Neural crest cell (in vitro differentiated cells): Measurements from ENCODE around the gene LRCH3. TPM values are rescaled to one million over a fixed set of nuclear protein-coding genes. Genes with fewer than 3 reads are reported as not detected.

Source experiments
- DNase-seq: peaks from one replicate; pipeline ENCODE4 v3.0.0; 2021; ENCODE audit warnings: low read depth, mixed read lengths, low spot score
- H3K27ac Mint-ChIP-seq: one replicate; pipeline ENCODE4 v1.8.0; 2021; ENCODE audit warnings: mild to moderate bottlenecking, mixed read lengths; ENCODE audit not compliant: unreplicated experiment
- H3K27me3 Mint-ChIP-seq: 2 replicates; pipeline ENCODE4 v1.8.0; 2021; ENCODE audit warnings: low read depth, mild to moderate bottlenecking, mixed read lengths
- H3K36me3 Mint-ChIP-seq: 2 replicates; pipeline ENCODE4 v1.8.0; 2021; ENCODE audit warnings: low read depth, mild to moderate bottlenecking, mixed read lengths
- H3K4me1 Mint-ChIP-seq: 2 replicates; pipeline ENCODE4 v1.8.0; 2021; ENCODE audit warnings: mixed read lengths
- H3K4me3 Mint-ChIP-seq: one replicate; pipeline ENCODE4 v1.8.0; 2021; ENCODE audit warnings: mild to moderate bottlenecking, mixed read lengths
- H3K9me3 Mint-ChIP-seq: 2 replicates; pipeline ENCODE4 v1.8.0; 2021; ENCODE audit warnings: mixed read lengths
- CTCF ChIP-seq: fragments of 200-600 bp; sonication (generic); conservative IDR thresholded peaks from 2 replicates; pipeline ENCODE4 v1.5.0; 2021; ENCODE audit warnings: antibody characterized with exemption, mild to moderate bottlenecking
- total RNA-seq: library from RNA; stranded (reverse); gene quantifications from 2 replicates; pipeline ENCODE4 v1.2.1, GENCODE V29; 2021

The LRCH3 gene
- total RNA-seq, 1 donor from 2014 or later, result 69.0 TPM

DNA sequence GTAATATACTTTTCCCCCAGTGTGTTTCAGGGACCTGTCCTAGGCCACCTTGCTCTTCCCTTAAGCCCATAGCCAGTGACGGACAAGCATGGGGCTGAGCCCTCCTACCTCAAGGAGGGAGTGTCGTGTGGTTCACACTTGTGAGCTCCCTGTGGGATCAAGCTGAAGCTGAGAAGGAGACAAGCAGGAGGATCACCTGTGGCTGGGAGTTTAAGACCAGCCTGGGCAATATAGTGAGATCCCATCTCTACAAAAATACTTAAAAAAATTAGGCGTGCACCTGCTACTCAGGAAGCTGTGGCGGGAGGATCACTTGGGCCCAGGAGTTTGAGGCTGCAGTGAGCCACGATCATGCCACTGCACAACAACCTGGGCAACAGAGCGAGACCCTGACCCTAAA is 82.3 kb downstream of the LRCH3 start:
- Mint-ChIP-seq H3K4me1 (no peaks in the 10 kb centered on the region), H3K9me3 (peaks cover 3% of the 10 kb centered on the region), H3K27me3 (no peaks in the 10 kb centered on the region), H3K36me3 (peaks cover 31% of the 10 kb centered on the region), H3K4me3 (no peak overlapping the region), H3K27ac (no peak overlapping the region)
- no peak for TF ChIP-seq CTCF
- DNase-seq, result no peak

GRCh38 chr3:197874064-197874463 is 83.0 kb downstream of the LRCH3 start:
- no peak for DNase-seq
- Mint-ChIP-seq H3K36me3 (peaks cover 37% of the 10 kb centered on the region), H3K9me3 (peaks cover 3% of the 10 kb centered on the region), H3K27ac (no peak overlapping the region), H3K27me3 (no peaks in the 10 kb centered on the region), H3K4me1 (no peaks in the 10 kb centered on the region), H3K4me3 (no peak overlapping the region)
- TF ChIP-seq CTCF, result no peak

DNA sequence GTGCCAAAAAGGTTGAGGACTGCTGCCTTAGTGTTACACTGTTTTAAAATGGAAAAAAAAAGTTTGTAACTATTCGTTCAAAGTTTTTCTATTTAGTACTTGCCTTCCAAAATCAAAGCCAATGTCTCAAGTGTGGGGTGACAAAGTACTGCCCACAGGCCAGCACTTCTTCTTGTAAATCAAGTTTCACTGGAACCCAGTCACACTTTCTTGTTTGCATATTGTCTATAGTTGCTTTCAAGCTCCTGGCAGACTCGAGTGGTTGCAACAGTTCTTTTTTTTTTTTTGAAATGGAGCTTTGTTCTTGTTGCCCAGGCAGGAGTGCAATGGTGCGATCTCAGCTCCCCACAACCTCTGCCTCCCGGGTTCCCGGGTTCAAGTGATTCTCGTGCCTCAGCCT is 83.6 kb downstream of the LRCH3 start:
- H3K9me3 Mint-ChIP-seq, result peaks cover 3% of the 10 kb centered on the region
- H3K27me3 Mint-ChIP-seq, result no peaks in the 10 kb centered on the region
- DNase-seq, result no peak
- no peaks in the 10 kb centered on the region for H3K4me1 Mint-ChIP-seq
- no peak for TF ChIP-seq CTCF
- H3K4me3 Mint-ChIP-seq, result no peak overlapping the region
- H3K27ac Mint-ChIP-seq, result no peak overlapping the region
- H3K36me3 Mint-ChIP-seq, result peaks cover 37% of the 10 kb centered on the region

- no peak for TF ChIP-seq CTCF
- Mint-ChIP-seq H3K27me3 (no peaks in the 10 kb centered on the region), H3K36me3 (peaks cover 27% of the 10 kb centered on the region), H3K4me3 (no peak overlapping the region), H3K9me3 (peaks cover 3% of the 10 kb centered on the region), H3K27ac (no peak overlapping the region), H3K4me1 (peaks cover 23% of the 10 kb centered on the region)
- no peak for DNase-seq
Measured at GRCh38 chr3:197877902-197878301, 86.8 kb downstream of the LRCH3 start.

DNA sequence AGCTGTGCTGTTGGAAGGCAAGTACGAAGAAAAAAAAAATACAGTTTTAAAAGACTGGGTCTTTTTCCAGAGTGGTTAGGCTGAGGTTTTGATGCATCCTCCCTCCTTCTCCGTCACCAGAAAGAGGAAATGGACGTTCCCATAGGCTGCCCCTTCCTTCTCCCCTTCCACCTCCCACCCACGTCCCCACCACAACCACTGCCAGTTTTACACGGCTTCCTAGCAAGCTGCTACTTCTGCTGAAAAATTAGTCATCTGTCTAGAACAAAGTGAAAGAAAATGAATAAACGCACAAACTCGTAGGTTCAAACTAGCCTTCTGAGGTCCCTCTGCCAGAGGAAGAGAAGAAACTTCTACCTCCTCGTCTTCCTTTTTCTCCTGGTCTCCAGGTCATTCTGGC is 87.4 kb downstream of the LRCH3 start:
- H3K9me3 Mint-ChIP-seq, result no peaks in the 10 kb centered on the region
- H3K27me3 Mint-ChIP-seq, result no peaks in the 10 kb centered on the region
- H3K4me3 Mint-ChIP-seq, result no peak overlapping the region
- H3K4me1 Mint-ChIP-seq, result peaks cover 28% of the 10 kb centered on the region
- H3K36me3 Mint-ChIP-seq, result peaks cover 22% of the 10 kb centered on the region
- DNase-seq, result no peak
- no peak overlapping the region for H3K27ac Mint-ChIP-seq
- no peak for TF ChIP-seq CTCF
